GM23248 (cell line): ENCODE data around the gene NUBP1.

Experiments used
- EZH2 ChIP-seq: fragments of 200-600 bp; sonication (generic); IDR thresholded peaks from 2 replicates; pipeline ENCODE4 v1.6.1; 2018; ENCODE audit warnings: antibody characterized with exemption, mild to moderate bottlenecking; ENCODE audit not compliant: insufficient read depth, poor library complexity, severe bottlenecking
- EZH2phosphoT487 ChIP-seq: fragments of 200-600 bp; sonication (generic); IDR thresholded peaks from 2 replicates; pipeline ENCODE4 v1.6.1; 2018; ENCODE audit warnings: antibody characterized with exemption, moderate library complexity, mild to moderate bottlenecking, low read depth; ENCODE audit not compliant: insufficient read depth

- TF ChIP-seq EZH2 (no peak), EZH2phosphoT487 (no peak)
Observed at GRCh38 chr16:10805334-10805733, 61.7 kb downstream of the NUBP1 start.
